GM12874 (cell line): ENCODE measurements around the gene CEP89.

Source experiments
- TF ChIP-seq, protein P1 (sequence below): IDR thresholded peaks from 2 replicates; pipeline ENCODE4 v1.5.1; 2011; ENCODE audit warnings: low read depth, mild to moderate bottlenecking, control low read depth, low read length, moderate library complexity; ENCODE audit not compliant: insufficient read depth

CEP89 gene

DNA sequence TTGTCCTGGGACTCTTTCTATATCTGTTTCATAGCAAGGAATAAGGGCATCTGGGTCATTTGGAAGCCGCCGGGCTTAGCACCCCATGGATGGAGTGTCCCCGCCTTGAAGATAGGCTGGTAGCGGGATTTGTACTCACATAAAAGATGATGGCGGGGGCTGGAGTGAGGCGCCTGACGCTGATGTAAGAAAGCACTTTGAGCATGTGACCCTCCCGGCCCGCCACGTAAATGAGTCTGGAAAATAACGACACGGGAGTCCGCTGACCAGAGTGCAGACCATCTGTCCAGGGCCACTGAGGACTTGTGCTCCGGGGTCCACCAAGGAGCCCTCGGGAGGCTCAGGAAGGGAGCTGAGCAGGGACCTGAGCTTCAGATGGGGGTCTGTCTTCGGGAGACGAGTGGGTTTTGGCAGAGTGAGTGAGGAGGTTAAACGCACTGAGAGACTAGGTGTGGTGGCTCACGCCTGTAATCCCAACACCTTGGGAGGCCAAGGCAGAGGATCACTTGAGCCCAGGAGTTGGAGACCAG lies 128.0 kb downstream of the CEP89 start:
- TF ChIP-seq, protein P1, sequence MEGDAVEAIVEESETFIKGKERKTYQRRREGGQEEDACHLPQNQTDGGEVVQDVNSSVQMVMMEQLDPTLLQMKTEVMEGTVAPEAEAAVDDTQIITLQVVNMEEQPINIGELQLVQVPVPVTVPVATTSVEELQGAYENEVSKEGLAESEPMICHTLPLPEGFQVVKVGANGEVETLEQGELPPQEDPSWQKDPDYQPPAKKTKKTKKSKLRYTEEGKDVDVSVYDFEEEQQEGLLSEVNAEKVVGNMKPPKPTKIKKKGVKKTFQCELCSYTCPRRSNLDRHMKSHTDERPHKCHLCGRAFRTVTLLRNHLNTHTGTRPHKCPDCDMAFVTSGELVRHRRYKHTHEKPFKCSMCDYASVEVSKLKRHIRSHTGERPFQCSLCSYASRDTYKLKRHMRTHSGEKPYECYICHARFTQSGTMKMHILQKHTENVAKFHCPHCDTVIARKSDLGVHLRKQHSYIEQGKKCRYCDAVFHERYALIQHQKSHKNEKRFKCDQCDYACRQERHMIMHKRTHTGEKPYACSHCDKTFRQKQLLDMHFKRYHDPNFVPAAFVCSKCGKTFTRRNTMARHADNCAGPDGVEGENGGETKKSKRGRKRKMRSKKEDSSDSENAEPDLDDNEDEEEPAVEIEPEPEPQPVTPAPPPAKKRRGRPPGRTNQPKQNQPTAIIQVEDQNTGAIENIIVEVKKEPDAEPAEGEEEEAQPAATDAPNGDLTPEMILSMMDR: no peak

DNA sequence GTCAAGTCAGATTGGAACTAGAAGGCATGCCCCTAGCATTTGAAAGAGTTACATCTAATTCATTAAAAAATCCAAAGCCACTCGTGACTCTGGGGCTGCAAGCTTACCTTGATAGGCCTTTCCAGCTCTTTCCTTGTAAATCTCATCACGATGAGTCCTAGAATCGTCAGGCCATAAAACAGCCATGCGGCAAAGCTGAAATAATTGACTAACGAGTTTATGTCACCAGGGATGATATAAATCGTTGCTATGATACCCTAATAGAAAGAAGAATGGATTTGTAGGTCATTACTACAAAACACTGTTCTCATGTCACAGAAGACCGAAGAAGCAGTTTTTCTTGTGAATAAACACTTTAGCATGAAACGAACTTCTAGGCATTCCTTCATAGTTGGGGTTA lies 129.7 kb downstream of the CEP89 start:
- TF ChIP-seq, protein P1: no peak

DNA sequence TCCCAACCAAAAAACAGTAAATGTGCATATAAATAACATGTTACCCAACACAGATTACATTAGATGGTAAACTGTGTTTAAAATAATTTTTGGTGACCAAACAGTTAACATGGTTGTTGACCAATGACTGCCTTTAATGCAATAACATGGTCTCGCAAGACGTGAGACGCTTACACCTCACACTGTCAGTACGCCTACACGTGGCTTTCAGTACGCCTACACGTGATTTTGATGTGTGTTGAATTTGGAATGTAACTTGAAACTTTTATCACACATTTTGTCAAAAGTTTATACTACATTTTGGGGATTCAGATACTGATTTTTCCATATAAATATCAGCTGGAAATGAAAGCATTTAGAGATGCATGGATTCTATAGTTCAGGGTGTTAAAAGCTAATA lies 134.2 kb downstream of the CEP89 start:
- TF ChIP-seq, protein P1: no peak

GRCh38 chr19:32831611-32832010 lies 140.1 kb downstream of the CEP89 start:
- TF ChIP-seq, protein P1: no peak

- TF ChIP-seq, protein P1: no peak
Measured at GRCh38 chr19:32830231-32831014, 141.3 kb downstream of the CEP89 start.

DNA sequence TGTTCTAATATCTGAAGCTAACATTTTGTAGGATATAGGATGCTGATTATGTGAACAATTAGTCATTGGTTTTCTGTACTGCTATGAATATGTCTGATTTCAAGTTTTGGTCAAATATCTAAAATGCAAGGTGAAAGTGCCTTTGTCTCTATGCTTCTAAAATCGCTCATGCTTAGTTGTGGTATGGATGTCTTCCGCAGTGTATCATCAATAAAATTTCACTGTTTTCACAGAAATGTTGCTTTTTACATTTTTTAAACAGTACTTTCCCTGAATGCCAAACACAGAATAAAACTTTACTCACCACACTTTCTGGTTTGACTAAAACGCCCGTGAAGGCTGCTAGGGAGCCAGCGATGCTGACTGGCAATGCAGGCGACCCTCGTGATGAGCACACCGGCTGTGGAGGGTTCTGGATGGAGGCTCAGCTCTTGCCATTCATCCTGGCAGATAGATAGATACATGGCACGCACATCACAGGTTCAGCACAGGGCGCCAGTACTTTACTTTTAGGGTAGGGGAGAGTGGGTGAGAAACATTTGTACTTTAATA lies 142.3 kb downstream of the CEP89 start:
- TF ChIP-seq, protein P1: no peak

- TF ChIP-seq, protein P1: no peak
Measured at GRCh38 chr19:32828643-32829344, 143.0 kb downstream of the CEP89 start.
